GM12865 (cell line): Measurements from ENCODE around the gene CLK2.
A peak's percentile ranks its signal among the peaks of the same experiment; 100 is the strongest.

Experiments
- DNase-seq: peaks from one replicate; pipeline ENCODE4 v3.0.0; 2010; ENCODE audit warnings: low read depth
- H3K4me3 ChIP-seq: 2 replicates; pipeline ENCODE4 v1.5.1; 2011; ENCODE audit warnings: mild to moderate bottlenecking, low read depth, low read length, control low read depth
- TF ChIP-seq, protein P1 (sequence below): IDR thresholded peaks from 2 replicates; pipeline ENCODE4 v1.5.1; 2011; ENCODE audit warnings: low read length, control low read depth, low read depth, inconsistent platforms; ENCODE audit not compliant: insufficient read depth; ENCODE audit errors: missing control alignments

Gene CLK2

DNA sequence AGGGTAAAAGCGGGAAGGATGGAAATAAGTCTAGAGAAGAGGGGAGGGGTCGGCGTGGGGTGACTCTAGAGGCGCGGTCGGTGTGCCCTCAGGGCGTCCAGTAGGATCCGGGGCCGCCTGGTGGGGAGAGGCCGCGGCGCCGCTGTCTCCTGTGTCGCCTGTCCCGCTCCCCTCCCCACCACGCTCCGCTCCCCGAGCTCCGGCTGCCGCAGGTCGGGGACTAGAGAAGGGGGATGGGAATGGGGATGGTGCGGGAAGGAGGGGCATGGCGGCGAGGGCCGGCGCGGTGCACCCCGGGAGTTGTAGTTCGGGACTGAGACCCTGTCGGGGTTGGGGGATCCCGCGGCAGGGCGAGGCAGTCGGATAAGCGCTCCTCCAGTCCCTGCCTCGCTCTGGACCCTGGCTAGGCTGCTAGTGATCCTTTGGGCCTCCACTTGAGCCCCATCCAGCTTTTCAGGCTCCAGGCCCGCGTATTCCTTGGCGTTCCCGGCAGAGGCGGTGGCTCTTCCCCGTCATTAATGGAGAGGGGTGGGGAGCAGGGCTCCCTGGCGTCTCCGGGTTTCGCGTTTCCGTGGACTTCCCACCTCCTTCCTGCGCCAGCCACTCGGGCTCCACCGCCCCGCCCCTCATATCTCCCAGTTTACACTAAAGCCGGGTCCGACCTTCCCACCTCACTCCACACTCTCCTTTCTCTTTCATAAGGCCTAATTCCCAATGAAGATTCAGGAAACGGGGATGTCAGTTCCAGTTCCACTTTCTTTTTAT, 17.9 kb downstream of the CLK2 start, which contains the start of gene ENTREP3:
Gene ENTREP3, minus strand, starts transcription at position 241 of the 765 bp plus-strand sequence. CDS start 606 bp downstream, outside the sequence.
- peak within 1 kb of the TSS; percentile 68 for H3K4me3 ChIP-seq
- peak; percentile 87 for DNase-seq
- TF ChIP-seq, protein P1, sequence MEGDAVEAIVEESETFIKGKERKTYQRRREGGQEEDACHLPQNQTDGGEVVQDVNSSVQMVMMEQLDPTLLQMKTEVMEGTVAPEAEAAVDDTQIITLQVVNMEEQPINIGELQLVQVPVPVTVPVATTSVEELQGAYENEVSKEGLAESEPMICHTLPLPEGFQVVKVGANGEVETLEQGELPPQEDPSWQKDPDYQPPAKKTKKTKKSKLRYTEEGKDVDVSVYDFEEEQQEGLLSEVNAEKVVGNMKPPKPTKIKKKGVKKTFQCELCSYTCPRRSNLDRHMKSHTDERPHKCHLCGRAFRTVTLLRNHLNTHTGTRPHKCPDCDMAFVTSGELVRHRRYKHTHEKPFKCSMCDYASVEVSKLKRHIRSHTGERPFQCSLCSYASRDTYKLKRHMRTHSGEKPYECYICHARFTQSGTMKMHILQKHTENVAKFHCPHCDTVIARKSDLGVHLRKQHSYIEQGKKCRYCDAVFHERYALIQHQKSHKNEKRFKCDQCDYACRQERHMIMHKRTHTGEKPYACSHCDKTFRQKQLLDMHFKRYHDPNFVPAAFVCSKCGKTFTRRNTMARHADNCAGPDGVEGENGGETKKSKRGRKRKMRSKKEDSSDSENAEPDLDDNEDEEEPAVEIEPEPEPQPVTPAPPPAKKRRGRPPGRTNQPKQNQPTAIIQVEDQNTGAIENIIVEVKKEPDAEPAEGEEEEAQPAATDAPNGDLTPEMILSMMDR = no peak

DNA sequence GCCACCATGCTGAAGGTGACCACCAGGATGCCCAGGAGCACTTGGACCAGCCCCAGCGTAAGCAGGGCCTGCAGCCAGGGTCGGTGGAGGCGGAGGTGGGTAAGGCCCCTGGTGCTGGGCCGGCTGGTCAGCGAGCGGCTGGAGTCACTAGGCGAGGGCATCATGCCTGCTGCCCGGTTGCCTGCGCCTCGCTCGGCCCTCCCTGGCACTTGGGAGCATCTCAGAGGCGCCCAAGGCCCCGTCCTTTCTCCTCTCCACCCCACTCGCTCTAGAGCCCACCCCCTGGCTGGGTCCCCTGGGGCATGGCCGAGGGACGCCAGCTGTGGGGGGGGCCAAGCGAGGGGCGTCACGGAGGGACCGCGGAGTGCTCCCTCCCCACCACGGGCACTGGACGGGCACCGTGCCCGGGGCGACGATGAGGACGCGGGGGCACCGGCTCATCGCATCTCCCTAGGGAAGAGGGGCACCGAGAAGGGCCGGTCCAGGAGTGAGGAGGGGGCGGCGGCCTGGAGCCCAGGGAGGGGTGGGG, 18.5 kb downstream of the CLK2 start:
- no peak for DNase-seq
- peak overlapping the region; percentile 68 for H3K4me3 ChIP-seq
- TF ChIP-seq, protein P1 = no peak

DNA sequence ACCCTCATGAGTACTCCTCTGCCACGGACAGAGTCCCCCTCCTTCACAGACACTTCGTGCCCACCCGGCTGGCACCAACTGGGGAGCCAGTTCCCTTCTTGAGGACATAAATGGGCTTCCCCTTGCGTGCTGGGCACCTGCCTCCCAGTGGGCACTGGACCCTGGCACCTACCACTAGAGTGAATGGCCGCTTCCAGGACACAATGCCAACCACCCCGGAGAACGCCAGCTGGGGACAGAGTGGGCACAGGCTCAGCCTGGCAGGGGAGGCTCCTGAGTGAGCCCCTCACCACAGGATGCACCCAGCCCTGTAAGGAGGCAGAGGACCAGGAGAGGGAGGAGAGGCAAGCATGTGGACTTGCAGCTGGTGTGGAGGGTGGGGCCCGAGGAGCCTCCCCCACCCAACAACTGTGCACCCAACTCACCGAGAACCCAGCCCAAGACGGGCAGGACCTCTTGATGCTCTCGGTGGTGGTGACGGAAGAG, 19.0 kb downstream of the CLK2 start:
- TF ChIP-seq, protein P1 = no peak
- peak overlapping the region; percentile 68 for H3K4me3 ChIP-seq
- no peak for DNase-seq

DNA sequence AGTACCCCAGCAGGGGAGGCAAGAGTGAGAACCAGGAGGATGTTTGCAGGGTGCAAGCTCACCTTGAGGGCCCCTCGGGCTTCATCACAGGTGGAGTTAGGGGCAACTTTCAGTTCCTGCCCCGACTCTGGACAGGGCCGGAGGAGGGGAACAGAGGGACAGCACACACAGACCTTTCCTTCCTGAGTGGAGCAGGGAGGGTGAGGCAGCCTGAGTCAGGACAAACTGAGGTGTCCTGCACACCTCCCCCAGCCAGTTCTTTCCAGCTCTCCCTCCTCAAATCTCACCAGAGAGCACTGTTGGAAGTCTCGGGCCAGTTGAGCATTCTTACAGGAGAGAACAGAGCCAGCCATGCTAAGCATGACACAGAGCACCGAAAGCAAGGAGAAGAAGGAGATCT, 19.5 kb downstream of the CLK2 start:
- no peak for DNase-seq
- TF ChIP-seq, protein P1 = no peak
- H3K4me3 ChIP-seq = no peak overlapping the region

DNA sequence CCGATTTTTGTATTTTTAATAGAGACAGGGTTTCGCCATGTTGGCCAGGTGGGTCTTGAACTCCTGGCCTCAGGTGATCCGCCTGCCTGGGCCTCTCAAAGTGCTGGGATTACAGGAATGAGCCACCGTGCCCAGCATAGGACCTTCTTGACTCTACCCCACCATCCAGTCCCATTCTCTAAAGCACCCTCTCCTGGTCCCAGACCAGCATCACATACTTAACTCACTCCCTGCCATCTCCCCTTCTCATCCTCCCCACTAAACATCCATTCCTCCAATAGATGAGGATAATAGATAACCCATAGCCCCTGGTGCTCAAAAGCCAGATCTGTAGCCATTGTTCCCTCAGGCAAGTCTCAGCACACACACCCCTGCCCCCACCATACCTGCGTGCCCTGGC, 20.1 kb downstream of the CLK2 start:
- TF ChIP-seq, protein P1 = no peak
- no peak overlapping the region for H3K4me3 ChIP-seq

DNA sequence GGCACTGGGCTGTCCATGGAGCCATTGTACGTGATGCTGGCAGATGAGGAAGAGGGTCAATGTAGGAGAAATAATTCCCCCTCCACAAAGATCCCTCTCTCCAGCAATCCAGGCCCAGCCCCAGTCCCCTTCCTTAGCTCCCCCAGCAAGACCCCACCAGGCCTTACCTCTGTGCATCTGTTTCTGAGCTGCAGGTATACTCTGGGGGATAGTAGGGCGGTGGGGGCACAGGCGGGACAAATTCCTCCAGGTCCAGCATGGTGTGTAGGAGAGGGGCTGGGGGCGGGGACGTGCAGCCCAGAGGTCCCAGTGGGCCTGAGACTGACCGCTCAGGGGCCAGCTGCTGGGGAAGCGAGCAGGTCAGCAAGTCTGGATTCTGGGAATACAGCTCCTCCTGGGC, 21.7 kb downstream of the CLK2 start:
- TF ChIP-seq, protein P1 = no peak
- no peak overlapping the region for H3K4me3 ChIP-seq
- DNase-seq = no peak

More for the DNA sequence above, 20.1 kb downstream of the CLK2 start:
- no peak for DNase-seq
